VCaP (cell line): ENCODE data around the gene NCEH1.

ENCODE experiments used
- H3K27ac ChIP-seq: fragments of 450-650 bp; 2 replicates; pipeline ENCODE4 v1.5.1; 2017
- CTCF ChIP-seq: fragments of 450-650 bp; conservative IDR thresholded peaks from 2 replicates; pipeline ENCODE4 v1.5.1; 2017; ENCODE audit warnings: mild to moderate bottlenecking, moderate library complexity

Gene NCEH1

GRCh38 chr3:172658344-172659245, 52.3 kb downstream of the NCEH1 start:
- H3K27ac ChIP-seq = no peak overlapping the region
- TF ChIP-seq CTCF = no peak

GRCh38 chr3:172656602-172657001, 54.3 kb downstream of the NCEH1 start:
- no peak for TF ChIP-seq CTCF

GRCh38 chr3:172655388-172655787, 55.5 kb downstream of the NCEH1 start:
- no peak for TF ChIP-seq CTCF
- no peak overlapping the region for H3K27ac ChIP-seq

More at GRCh38 chr3:172656602-172657001, 54.3 kb downstream of the NCEH1 start:
- H3K27ac ChIP-seq = no peak overlapping the region

- TF ChIP-seq CTCF = no peak
- H3K27ac ChIP-seq = no peak overlapping the region
These were observed 56.4 kb downstream of the NCEH1 start for GRCh38 chr3:172654470-172654869.

GRCh38 chr3:172653004-172653572, 57.8 kb downstream of the NCEH1 start:
- TF ChIP-seq CTCF = no peak
- no peak overlapping the region for H3K27ac ChIP-seq

GRCh38 chr3:172651936-172652625, 58.8 kb downstream of the NCEH1 start:
- no peak for TF ChIP-seq CTCF
- H3K27ac ChIP-seq = no peak overlapping the region

- H3K27ac ChIP-seq = no peak overlapping the region
- TF ChIP-seq CTCF = no peak
These were observed 60.9 kb downstream of the NCEH1 start for GRCh38 chr3:172649987-172650386.
